ENCODE measurements around the gene HMCN2.

HMCN2 gene

GRCh38 chr9:130304643-130305042 lies 39.1 kb downstream of the HMCN2 start:
- Histone ChIP-seq H3K4me3 (ENCODE audit: low read depth, low read length) (no peak overlapping the region), H3K27me3 (no peaks in the 10 kb centered on the region), H3K9me3 (no peaks in the 10 kb centered on the region), H3K4me1 (peaks cover 19% of the 10 kb centered on the region), H3K36me3 (no peaks in the 10 kb centered on the region)
- no peak for DNase-seq
- TF ChIP-seq CTCF (IDR thresholded peaks at IDR 0.05; ENCODE audit: low read depth, low read length): no peak

GRCh38 chr9:130305381-130305780 lies 39.8 kb downstream of the HMCN2 start:
- no peaks in the 10 kb centered on the region for H3K27me3 ChIP-seq
- DNase-seq: no peak
- H3K36me3 ChIP-seq: no peaks in the 10 kb centered on the region
- no peak for TF ChIP-seq CTCF (IDR thresholded peaks at IDR 0.05; ENCODE audit: low read depth, low read length)
- H3K9me3 ChIP-seq: no peaks in the 10 kb centered on the region
- no peak overlapping the region for H3K4me3 ChIP-seq (ENCODE audit: low read depth, low read length)
- H3K4me1 ChIP-seq: peaks cover 19% of the 10 kb centered on the region

- Histone ChIP-seq H3K4me3 (ENCODE audit: low read depth, low read length) (no peak overlapping the region), H3K36me3 (no peaks in the 10 kb centered on the region), H3K9me3 (no peaks in the 10 kb centered on the region), H3K27me3 (no peaks in the 10 kb centered on the region), H3K4me1 (peaks cover 13% of the 10 kb centered on the region)
- DNase-seq: no peak
- no peak for TF ChIP-seq CTCF (IDR thresholded peaks at IDR 0.05; ENCODE audit: low read depth, low read length)
Measured at GRCh38 chr9:130306823-130307666, 41.5 kb downstream of the HMCN2 start.

GRCh38 chr9:130307667-130307943 lies 42.0 kb downstream of the HMCN2 start:
- H3K4me1 ChIP-seq: peaks cover 13% of the 10 kb centered on the region
- H3K36me3 ChIP-seq: no peaks in the 10 kb centered on the region
- no peak overlapping the region for H3K4me3 ChIP-seq (ENCODE audit: low read depth, low read length)
- no peak for DNase-seq
- H3K9me3 ChIP-seq: no peaks in the 10 kb centered on the region
- TF ChIP-seq CTCF (IDR thresholded peaks at IDR 0.05; ENCODE audit: low read depth, low read length): no peak
- no peaks in the 10 kb centered on the region for H3K27me3 ChIP-seq

- no peaks in the 10 kb centered on the region for H3K27me3 ChIP-seq
- H3K4me1 ChIP-seq: peaks cover 13% of the 10 kb centered on the region
- DNase-seq: peak; percentile 34
- no peaks in the 10 kb centered on the region for H3K9me3 ChIP-seq
- H3K4me3 ChIP-seq (ENCODE audit: low read depth, low read length): no peak overlapping the region
- no peaks in the 10 kb centered on the region for H3K36me3 ChIP-seq
- TF ChIP-seq CTCF (IDR thresholded peaks at IDR 0.05; ENCODE audit: low read depth, low read length): no peak
Measured at GRCh38 chr9:130308081-130308571, 42.6 kb downstream of the HMCN2 start.

- Histone ChIP-seq H3K4me1 (peaks cover 9% of the 10 kb centered on the region), H3K36me3 (no peaks in the 10 kb centered on the region), H3K4me3 (ENCODE audit: low read depth, low read length) (no peak overlapping the region), H3K9me3 (no peaks in the 10 kb centered on the region), H3K27me3 (no peaks in the 10 kb centered on the region)
- no peak for DNase-seq
- TF ChIP-seq CTCF (IDR thresholded peaks at IDR 0.05; ENCODE audit: low read depth, low read length): no peak
Measured at GRCh38 chr9:130309689-130310455, 44.3 kb downstream of the HMCN2 start.

Data from BE2C (cell line).